Fibroblast of lung (primary cell): ENCODE results near the gene ZNF423.

Source experiments
- CTCF ChIP-seq, 2 donors: IDR thresholded peaks in 1 of 2; conservative IDR thresholded peaks in 1 of 2; 1 replicate in 1 of 2; 2 replicates in 1 of 2; pipeline ENCODE4 v1.5.1; 2011 to 2012; ENCODE audit warnings: low read length in 2 of 2, control low read depth in 1 of 2, inconsistent platforms in 1 of 2, low read depth in 1 of 2, mild to moderate bottlenecking in 1 of 2
- EZH2 ChIP-seq: IDR thresholded peaks from 2 replicates; pipeline ENCODE4 v1.5.1; 2012; ENCODE audit warnings: low read length, control low read depth, mild to moderate bottlenecking; ENCODE audit errors: missing control alignments

- TF ChIP-seq CTCF (conservative IDR thresholded peaks at IDR 0.05 in 1 of 2, IDR thresholded peaks at IDR 0.05 in 1 of 2; ENCODE audit: low read depth in 1 of 2, low read length in 2 of 2) (no peak), EZH2 (no peak)
Observed at GRCh38 chr16:49603956-49604355, 252.0 kb downstream of the ZNF423 start.
